Measurements from ENCODE around the gene THY1. TPM values are rescaled to one million over a fixed set of nuclear protein-coding genes. Genes with fewer than 3 reads are reported as not detected.

THY1 gene
- total and polyA plus RNA-seq, 9 of the 15 experiments (the other 6 are each of a cell fraction or from before 2014, with no cell fraction given) = 0.07 to 0.40 (median 0.16) TPM; not detected in 5

DNA sequence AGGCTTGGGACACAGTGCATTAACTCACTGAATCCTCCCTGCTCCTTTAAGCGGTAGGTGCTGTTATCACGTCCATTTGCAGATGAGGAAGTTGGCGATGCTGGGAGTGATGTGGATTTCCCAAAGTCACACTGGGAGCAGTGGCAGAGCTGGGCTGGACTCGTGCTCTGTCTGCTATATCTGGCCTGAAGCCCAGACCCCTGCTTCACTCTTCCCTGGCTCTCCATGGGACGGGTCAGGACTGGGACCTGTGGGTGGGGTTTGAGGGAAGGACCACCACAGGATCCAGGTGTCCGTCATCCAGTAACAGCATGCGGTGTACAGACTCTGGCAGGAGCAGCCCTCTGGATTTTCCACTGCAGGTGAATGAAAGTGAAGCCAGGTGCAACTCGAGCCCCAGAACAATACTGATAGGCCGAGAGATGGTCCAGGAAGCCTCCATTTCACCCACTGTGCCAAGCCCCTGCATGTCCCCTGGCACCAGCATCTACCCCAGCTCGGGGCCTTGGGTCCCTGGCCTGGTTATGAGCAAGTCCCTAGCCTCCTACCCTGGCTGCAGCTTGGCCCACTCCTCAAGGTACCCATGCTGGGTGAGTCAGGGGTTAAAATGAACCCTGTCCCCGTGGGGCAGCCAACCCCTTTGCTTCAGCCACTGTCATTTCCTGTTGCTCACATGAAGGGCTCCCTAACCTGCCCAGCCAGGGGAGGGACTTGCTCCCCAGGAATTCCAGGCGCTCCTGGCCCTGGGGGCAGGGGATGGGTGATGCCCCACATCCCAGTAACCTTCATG is 45.7 kb downstream of the THY1 start:
- FAIRE-seq = peak; percentile 81
- no peak for TF ChIP-seq PHF8 (IDR thresholded peaks at IDR 0.05; ENCODE audit: borderline replicate concordance, low read length)
- TF ChIP-seq, protein P1, sequence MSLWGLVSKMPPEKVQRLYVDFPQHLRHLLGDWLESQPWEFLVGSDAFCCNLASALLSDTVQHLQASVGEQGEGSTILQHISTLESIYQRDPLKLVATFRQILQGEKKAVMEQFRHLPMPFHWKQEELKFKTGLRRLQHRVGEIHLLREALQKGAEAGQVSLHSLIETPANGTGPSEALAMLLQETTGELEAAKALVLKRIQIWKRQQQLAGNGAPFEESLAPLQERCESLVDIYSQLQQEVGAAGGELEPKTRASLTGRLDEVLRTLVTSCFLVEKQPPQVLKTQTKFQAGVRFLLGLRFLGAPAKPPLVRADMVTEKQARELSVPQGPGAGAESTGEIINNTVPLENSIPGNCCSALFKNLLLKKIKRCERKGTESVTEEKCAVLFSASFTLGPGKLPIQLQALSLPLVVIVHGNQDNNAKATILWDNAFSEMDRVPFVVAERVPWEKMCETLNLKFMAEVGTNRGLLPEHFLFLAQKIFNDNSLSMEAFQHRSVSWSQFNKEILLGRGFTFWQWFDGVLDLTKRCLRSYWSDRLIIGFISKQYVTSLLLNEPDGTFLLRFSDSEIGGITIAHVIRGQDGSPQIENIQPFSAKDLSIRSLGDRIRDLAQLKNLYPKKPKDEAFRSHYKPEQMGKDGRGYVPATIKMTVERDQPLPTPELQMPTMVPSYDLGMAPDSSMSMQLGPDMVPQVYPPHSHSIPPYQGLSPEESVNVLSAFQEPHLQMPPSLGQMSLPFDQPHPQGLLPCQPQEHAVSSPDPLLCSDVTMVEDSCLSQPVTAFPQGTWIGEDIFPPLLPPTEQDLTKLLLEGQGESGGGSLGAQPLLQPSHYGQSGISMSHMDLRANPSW (CRISPR knock-in tag; IDR thresholded peaks at IDR 0.05) = no peak
- no peak for TF ChIP-seq ZNF12 (CRISPR knock-in tag; IDR thresholded peaks at IDR 0.05)
- TF ChIP-seq, protein P2, sequence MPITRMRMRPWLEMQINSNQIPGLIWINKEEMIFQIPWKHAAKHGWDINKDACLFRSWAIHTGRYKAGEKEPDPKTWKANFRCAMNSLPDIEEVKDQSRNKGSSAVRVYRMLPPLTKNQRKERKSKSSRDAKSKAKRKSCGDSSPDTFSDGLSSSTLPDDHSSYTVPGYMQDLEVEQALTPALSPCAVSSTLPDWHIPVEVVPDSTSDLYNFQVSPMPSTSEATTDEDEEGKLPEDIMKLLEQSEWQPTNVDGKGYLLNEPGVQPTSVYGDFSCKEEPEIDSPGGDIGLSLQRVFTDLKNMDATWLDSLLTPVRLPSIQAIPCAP (CRISPR knock-in tag; IDR thresholded peaks at IDR 0.05; ENCODE audit: borderline replicate concordance) = no peak
- no peak for TF ChIP-seq MED1 (CRISPR knock-in tag; IDR thresholded peaks at IDR 0.05; ENCODE audit: borderline replicate concordance)
- no peak for TF ChIP-seq ZNF780A (CRISPR knock-in tag; IDR thresholded peaks at IDR 0.05)
- no peak for TF ChIP-seq TCF15 (CRISPR knock-in tag; IDR thresholded peaks at IDR 0.05)
- no peak for TF ChIP-seq ZNF431 (CRISPR knock-in tag; IDR thresholded peaks at IDR 0.05)
- TF ChIP-seq BHLHE40 (IDR thresholded peaks at IDR 0.05; ENCODE audit: low read length) = peak; percentile 31; the same call in 1 of the 2 replicates
- TF ChIP-seq SPI1 (IDR thresholded peaks at IDR 0.05; ENCODE audit: borderline replicate concordance, low read depth, low read length) = peak; percentile 45; the same call in 1 of the 2 replicates
- no peak for TF ChIP-seq JUND (IDR thresholded peaks at IDR 0.05; ENCODE audit: borderline replicate concordance, low read depth, low read length)
- peak; percentile 27; the same call in 1 of the 3 replicates for TF ChIP-seq JUND (tag; IDR thresholded peaks at IDR 0.05; ENCODE audit: borderline replicate concordance, low read depth, low read length)
- no peak for TF ChIP-seq ZNF3 (CRISPR knock-in tag; IDR thresholded peaks at IDR 0.05)
- TF ChIP-seq RAD21 (CRISPR knock-in tag; conservative IDR thresholded peaks at IDR 0.05 in 1 of 2, IDR thresholded peaks at IDR 0.05 in 1 of 2) = no peak
- peak; percentile 33; the same call in 1 of the 2 replicates for TF ChIP-seq PKNOX1 (IDR thresholded peaks at IDR 0.05)
- no peak for TF ChIP-seq CREB1 (IDR thresholded peaks at IDR 0.05)
- TF ChIP-seq CREB1 (CRISPR knock-in tag; IDR thresholded peaks at IDR 0.05) = no peak

More for the DNA sequence above, 45.7 kb downstream of the THY1 start:
- CTCF ChIA-PET (ENCODE audit: low intra/inter-chr PET ratio) = no interaction called here
- H3K27me3 ChIP-seq (ENCODE audit: control insufficient read depth in 2 of 2, insufficient read depth in 2 of 2, low read length in 2 of 2) = no peaks in the 10 kb centered on the region
- in situ Hi-C loops (cut with MboI) (no loop called here), intact Hi-C loops (cut with micrococcal nuclease) (loop anchor here (5.0 kb wide), 1 partner anchor 270 kb away; the partner anchor contains the start of gene C2CD2L)
- POLR2A ChIA-PET = interaction anchor here (0.6 to 6.0 kb wide), 5 partner anchors 10 to 56 kb away, joined by 3 to 34 read pairs (median 5); no protein-coding TSS in a partner anchor
- no peaks in the 10 kb centered on the region for H3K9me3 ChIP-seq (replicated peaks; ENCODE audit: control insufficient read depth, insufficient read depth, low read depth, low read length)
- peak in 3 of 4 experiments; percentile 4 to 44 (median 9) for DNase-seq (ENCODE audit: extremely low read depth in 1 of 4, low spot score in 3 of 4)
- H3K9me1 ChIP-seq (ENCODE audit: control insufficient read depth, insufficient read depth, low read length) = no peaks in the 10 kb centered on the region
- no peak overlapping the region for H3K4me3 ChIP-seq
- H3K4me2 ChIP-seq (ENCODE audit: insufficient read depth, low read length) = peak overlapping the region; percentile 71; the same call in 1 of the 2 replicates
- peak overlapping the region; percentile 2 to 73; a peak in 2 of 4 replicates for H3K9ac ChIP-seq (ENCODE audit: insufficient read depth in 1 of 2, low read depth in 2 of 2, low read length in 2 of 2)
- no peak for ATAC-seq
- WGBS (ENCODE audit: insufficient coverage, low coverage, missing lambda C conversion rate) = 39% methylated on average over 12 of the region's 12 CpGs
- H2AFZ ChIP-seq (ENCODE audit: low read depth, low read length) = no peak overlapping the region
- no TSS peak for BruUV-seq (replicated peaks)
- H3K4me1 ChIP-seq (replicated peaks in 1 of 2; ENCODE audit: control insufficient read depth in 2 of 2, insufficient read depth in 2 of 2, low read length in 2 of 2) = peaks cover 65 to 87% of the 10 kb centered on the region in 2 experiments
- H3K79me2 ChIP-seq (ENCODE audit: control insufficient read depth, insufficient read depth, low read length) = peaks cover 27% of the 10 kb centered on the region
- H3K27ac ChIP-seq (ENCODE audit: extremely low read depth, low read depth, low read length) = peak overlapping the region; percentile 25; the same call in 2 of the 3 replicates
- H4K20me1 ChIP-seq (replicated peaks; ENCODE audit: control insufficient read depth, insufficient read depth, low read length) = peaks cover 5% of the 10 kb centered on the region; the same call in 1 of the 2 replicates
- peaks cover 17% of the 10 kb centered on the region; the same call in 1 of the 3 replicates for H3K36me3 ChIP-seq (ENCODE audit: control insufficient read depth, insufficient read depth, low read length)
